HG03439 (cell line): Measurements from ENCODE around the gene CPNE2.
"Not testable (repeated sequence)": the region's sequence is repeated elsewhere in the genome, so short reads cannot be mapped to it uniquely, and the experiment has no call there.

Experiments used
- ATAC-seq: cut with Tn5 transposase; IDR thresholded peaks from one replicate; pipeline ENCODE4 v1.9.1; 2021; ENCODE audit warnings: mild to moderate bottlenecking, moderate library complexity; ENCODE audit not compliant: unreplicated experiment

CPNE2 gene

GRCh38 chr16:57165483-57165882, 73.1 kb downstream of the CPNE2 start:
- ATAC-seq: no peak

- ATAC-seq: no peak
These were observed 73.6 kb downstream of the CPNE2 start for GRCh38 chr16:57165938-57166337.

GRCh38 chr16:57166451-57166850, 74.1 kb downstream of the CPNE2 start:
- no peak for ATAC-seq

GRCh38 chr16:57166951-57167350, 74.6 kb downstream of the CPNE2 start:
- ATAC-seq: no peak

- no peak for ATAC-seq
These were observed 75.2 kb downstream of the CPNE2 start for GRCh38 chr16:57167538-57167937.

- ATAC-seq: no peak
These were observed 75.6 kb downstream of the CPNE2 start for GRCh38 chr16:57167953-57168352.

- ATAC-seq: no peak
These were observed 76.9 kb downstream of the CPNE2 start for GRCh38 chr16:57169327-57169726.

GRCh38 chr16:57172721-57173290, 80.4 kb downstream of the CPNE2 start:
- ATAC-seq: no peak

- ATAC-seq: no peak
These were observed 83.5 kb downstream of the CPNE2 start for GRCh38 chr16:57175896-57176295.

GRCh38 chr16:57178196-57178595, 85.8 kb downstream of the CPNE2 start:
- ATAC-seq: no peak

- ATAC-seq: no peak
These were observed 86.4 kb downstream of the CPNE2 start for GRCh38 chr16:57178793-57179212.

- ATAC-seq: no peak
These were observed 86.9 kb downstream of the CPNE2 start for GRCh38 chr16:57179215-57179828.

GRCh38 chr16:57184113-57184512, 91.7 kb downstream of the CPNE2 start:
- no peak for ATAC-seq

GRCh38 chr16:57184887-57185445, 92.6 kb downstream of the CPNE2 start:
- ATAC-seq: no peak

- ATAC-seq: peak; percentile 36
These were observed 93.1 kb downstream of the CPNE2 start for GRCh38 chr16:57185446-57185944.

- peak; percentile 92 for ATAC-seq
These were observed 93.8 kb downstream of the CPNE2 start, which contains the start of the genes PSME3IP1 and RSPRY1 for GRCh38 chr16:57185945-57186871. Gene PSME3IP1 (minus strand): TSS chr16:57186039. CDS start chr16:57173854, 12,185 bp downstream. Gene RSPRY1 (plus strand): TSS chr16:57186329. CDS start chr16:57204659, 18,330 bp downstream.

- ATAC-seq: peak; percentile 1
These were observed 94.8 kb downstream of the CPNE2 start for GRCh38 chr16:57186872-57187854.

GRCh38 chr16:57187902-57188710, 95.7 kb downstream of the CPNE2 start:
- ATAC-seq: not testable (repeated sequence)

GRCh38 chr16:57188711-57189002, 96.3 kb downstream of the CPNE2 start:
- no peak for ATAC-seq
